Fibroblast of villous mesenchyme (primary cell): ENCODE results near the gene HDAC11. TPM values are rescaled to one million over a fixed set of nuclear protein-coding genes. Genes with fewer than 3 reads are reported as not detected.
A peak's percentile ranks its signal among the peaks of the same experiment; 100 is the strongest.
"Not testable (repeated sequence)": the region's sequence is repeated elsewhere in the genome, so short reads cannot be mapped to it uniquely, and the experiment has no call there.

Experiments used
- DNase-seq: peaks from one replicate; pipeline ENCODE4 v3.0.0-alpha.2; 2010; ENCODE audit warnings: low read depth
- H3K4me3 ChIP-seq: 2 replicates; pipeline ENCODE4 v1.5.1; 2011; ENCODE audit warnings: low read depth, mild to moderate bottlenecking, low read length
- CTCF ChIP-seq: IDR thresholded peaks from 2 replicates; pipeline ENCODE4 v1.5.1; 2012; ENCODE audit warnings: low read depth, mild to moderate bottlenecking, low read length; ENCODE audit not compliant: insufficient read depth
- total RNA-seq: library from RNA; depleted of rRNA; stranded (reverse); fragments of >200 nt; gene quantifications from 2 replicates; pipeline ENCODE4 v1.2.3, GENCODE V29; 2012

The HDAC11 gene, protein sequence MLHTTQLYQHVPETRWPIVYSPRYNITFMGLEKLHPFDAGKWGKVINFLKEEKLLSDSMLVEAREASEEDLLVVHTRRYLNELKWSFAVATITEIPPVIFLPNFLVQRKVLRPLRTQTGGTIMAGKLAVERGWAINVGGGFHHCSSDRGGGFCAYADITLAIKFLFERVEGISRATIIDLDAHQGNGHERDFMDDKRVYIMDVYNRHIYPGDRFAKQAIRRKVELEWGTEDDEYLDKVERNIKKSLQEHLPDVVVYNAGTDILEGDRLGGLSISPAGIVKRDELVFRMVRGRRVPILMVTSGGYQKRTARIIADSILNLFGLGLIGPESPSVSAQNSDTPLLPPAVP
- 7.1 and 9.5 TPM in 2 replicates for total RNA-seq

DNA sequence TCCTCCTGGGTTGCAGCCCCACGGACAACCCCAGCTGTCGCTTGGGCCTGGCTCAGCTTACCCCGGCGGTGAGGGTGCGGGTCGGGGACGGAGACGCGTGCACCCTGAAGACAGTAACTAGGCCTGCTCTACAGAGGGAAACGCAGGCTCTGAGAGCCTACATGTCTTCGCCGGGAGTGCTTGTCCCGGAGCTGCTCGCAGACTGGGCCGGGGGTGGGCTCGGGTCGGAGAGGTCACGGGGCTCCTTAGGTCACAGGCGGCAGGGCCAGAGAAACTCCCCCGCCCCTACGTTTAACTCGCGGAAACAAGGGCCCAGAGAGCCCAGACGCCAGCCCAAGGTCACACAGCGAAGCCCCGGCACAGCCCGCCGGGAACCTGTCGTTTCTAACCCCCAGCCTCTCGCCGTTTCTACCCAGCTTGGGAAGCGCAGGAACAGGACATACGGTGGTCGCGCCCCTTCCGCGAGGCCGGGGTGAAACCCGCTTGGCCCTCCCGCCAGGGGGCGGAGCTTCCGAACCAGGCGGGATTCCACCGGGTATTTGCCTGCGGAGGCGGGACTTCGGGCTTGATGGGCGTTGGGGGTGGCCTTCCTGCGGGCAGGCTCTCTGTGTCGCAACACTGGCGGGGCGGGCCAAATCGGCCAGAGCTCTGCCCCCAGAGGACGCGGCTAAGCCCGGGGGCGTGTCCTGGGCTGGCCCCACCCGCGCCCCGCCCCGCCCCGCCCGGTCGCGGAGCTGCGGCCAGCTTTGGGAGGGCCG, at the start of gene HDAC11:
Gene HDAC11, plus strand, starts transcription at position 725 of the 758 bp plus-strand sequence. CDS start 42 bp downstream, outside the sequence.
- peak; percentile 97 for DNase-seq
- peak within 1 kb of the TSS; percentile 76 for H3K4me3 ChIP-seq
- TF ChIP-seq CTCF = no peak

GRCh38 chr3:13430411-13430875, 49.7 kb upstream of the HDAC11 start:
- DNase-seq, H3K4me3 ChIP-seq: not testable (repeated sequence)

- no peak for DNase-seq
- H3K4me3 ChIP-seq = no peak overlapping the region
- no peak for TF ChIP-seq CTCF
Measured at GRCh38 chr3:13432093-13432492, 48.0 kb upstream of the HDAC11 start.

DNA sequence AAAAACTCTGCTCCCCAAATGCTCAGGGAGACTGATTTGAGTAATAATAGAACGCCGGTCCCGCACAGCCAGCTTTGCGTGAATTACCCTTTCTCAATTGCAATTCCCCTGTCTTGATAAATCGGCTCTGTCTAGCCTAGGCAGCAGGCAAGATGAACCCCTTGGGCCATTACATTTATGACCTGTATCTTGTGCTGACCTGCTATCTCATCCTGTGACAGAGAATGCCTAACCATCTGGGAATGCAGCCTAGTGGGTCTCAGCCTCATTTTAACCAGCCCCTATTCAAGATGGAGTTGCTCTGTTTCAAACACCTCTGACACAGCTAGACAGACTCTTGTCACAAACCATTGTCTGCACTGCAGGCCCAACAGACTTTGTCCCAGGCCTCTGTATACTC, 46.2 kb upstream of the HDAC11 start:
- no peak for DNase-seq
- no peak for TF ChIP-seq CTCF
- H3K4me3 ChIP-seq = no peak overlapping the region

GRCh38 chr3:13436213-13436612, 43.9 kb upstream of the HDAC11 start:
- not testable (repeated sequence) for DNase-seq, H3K4me3 ChIP-seq

DNA sequence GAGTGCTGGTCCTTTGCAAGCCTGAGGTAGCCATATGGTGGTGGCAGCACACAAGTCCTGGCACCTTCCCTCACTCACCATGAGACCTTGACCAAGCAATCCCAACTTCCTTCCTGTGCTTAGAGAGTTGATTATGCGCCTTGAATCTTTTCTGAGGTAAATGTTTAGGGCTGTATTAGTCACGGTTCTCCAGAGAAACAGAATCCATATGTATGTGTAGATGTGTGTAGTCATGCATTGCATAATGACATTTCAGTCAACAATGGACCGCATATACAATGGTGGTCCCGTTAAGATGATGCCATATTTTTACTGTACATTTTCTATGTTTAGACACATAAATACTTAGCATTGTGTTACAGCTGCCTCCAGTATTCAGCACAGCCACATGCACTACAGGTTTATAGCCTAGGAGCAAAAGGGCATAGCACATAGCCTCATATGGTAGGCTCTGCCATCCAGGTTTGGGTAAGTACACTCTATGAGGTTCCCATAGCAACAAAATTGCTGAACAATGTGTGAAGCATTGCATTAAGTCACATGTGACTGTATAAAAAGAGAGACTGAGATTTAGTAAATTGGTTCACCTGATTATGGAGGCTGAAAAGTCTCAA, 39.8 kb upstream of the HDAC11 start:
- TF ChIP-seq CTCF = no peak
- no peak overlapping the region for H3K4me3 ChIP-seq
- no peak for DNase-seq

DNA sequence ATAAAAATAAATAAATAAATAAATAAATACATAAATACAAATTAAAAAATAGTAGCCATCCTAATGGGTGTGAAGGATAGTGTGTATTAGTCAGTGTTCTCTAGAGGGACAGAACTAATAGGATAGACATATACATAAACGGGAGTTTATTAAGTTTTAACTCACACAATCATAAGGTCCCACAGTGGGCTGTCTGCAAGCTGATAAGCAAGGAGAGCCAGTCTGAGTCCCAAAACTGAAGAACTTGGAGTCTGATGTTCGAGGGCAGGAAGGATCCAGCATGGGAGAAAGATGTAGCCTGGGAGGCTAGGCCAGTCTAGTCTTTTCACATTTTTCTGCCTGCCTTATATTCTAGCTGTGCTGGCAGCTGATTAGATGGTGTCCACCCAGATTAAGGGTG, 37.2 kb upstream of the HDAC11 start:
- DNase-seq = not testable (repeated sequence)

DNA sequence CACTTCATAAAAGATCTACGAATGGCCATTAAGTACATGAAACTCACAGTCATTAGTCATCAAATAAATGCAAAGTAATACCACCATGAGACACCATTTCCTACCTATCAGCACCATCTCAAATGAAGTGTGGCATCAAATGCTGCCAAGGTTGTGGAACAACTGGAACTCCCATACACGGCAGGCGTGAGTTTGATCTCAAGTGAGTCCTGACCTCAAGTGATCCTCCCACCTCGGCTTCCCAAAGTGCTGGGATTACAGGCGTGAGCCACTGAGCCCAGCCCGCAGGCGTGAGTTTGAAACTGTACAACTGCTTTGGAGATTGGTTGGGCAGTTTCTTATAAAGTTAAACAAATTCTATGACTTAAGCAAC, 28.8 kb upstream of the HDAC11 start:
- no peak for TF ChIP-seq CTCF
- H3K4me3 ChIP-seq = peak overlapping the region; percentile 72
- DNase-seq = no peak

More for the DNA sequence above, 37.2 kb upstream of the HDAC11 start:
- H3K4me3 ChIP-seq = not testable (repeated sequence)
